ENCODE results near the gene TMPRSS5. TPM values are rescaled to one million over a fixed set of nuclear protein-coding genes. Genes with fewer than 3 reads are reported as not detected.

Gene TMPRSS5
- total RNA-seq (2022; extraction: Qiagen RNA extraction): 0.08 to 0.15 TPM (median 0.12 TPM) in 5 replicates

GRCh38 chr11:113705871-113706655 is at the start of gene TMPRSS5:
Gene TMPRSS5 (minus strand): TSS chr11:113706308. CDS start chr11:113706224, 84 bp downstream.

Other genes with a start within 250 kb of the TMPRSS5 start
- gene DRD2, start 230.9 kb downstream of the TMPRSS5 start, total RNA-seq (2022; extraction: Qiagen RNA extraction): 0.05 to 0.31 TPM (median 0.10 TPM) in 4 of 5 replicates, not detected in the other
- gene ZW10, start 67.4 kb upstream of the TMPRSS5 start, total RNA-seq (2022; extraction: Qiagen RNA extraction): 12.0 to 15.1 TPM (median 12.8 TPM) in 5 replicates
- gene CLDN25, start 73.5 kb upstream of the TMPRSS5 start, total RNA-seq (2022; extraction: Qiagen RNA extraction): not detected in 5 replicates
- gene USP28, start 169.3 kb upstream of the TMPRSS5 start, total RNA-seq (2022; extraction: Qiagen RNA extraction): 13.5 to 20.8 TPM (median 16.1 TPM) in 5 replicates
- gene HTR3B, start 198.5 kb upstream of the TMPRSS5 start, total RNA-seq (2022; extraction: Qiagen RNA extraction): not detected in 5 replicates

Measured in A549 treated with CORT108297 at 1 μM for 4 hours (cell line).